A204.1 (cell line): Measurements from ENCODE around the gene HYOU1.
"Not testable (repeated sequence)": the region's sequence is repeated elsewhere in the genome, so short reads cannot be mapped to it uniquely, and the experiment has no call there.

Experiments used
- FAIRE-seq: peaks from 2 replicates; lab custom pipeline; 2012; peaks lifted over from hg19 to GRCh38; lab: Jason Lieb, UNC

HYOU1 gene

DNA sequence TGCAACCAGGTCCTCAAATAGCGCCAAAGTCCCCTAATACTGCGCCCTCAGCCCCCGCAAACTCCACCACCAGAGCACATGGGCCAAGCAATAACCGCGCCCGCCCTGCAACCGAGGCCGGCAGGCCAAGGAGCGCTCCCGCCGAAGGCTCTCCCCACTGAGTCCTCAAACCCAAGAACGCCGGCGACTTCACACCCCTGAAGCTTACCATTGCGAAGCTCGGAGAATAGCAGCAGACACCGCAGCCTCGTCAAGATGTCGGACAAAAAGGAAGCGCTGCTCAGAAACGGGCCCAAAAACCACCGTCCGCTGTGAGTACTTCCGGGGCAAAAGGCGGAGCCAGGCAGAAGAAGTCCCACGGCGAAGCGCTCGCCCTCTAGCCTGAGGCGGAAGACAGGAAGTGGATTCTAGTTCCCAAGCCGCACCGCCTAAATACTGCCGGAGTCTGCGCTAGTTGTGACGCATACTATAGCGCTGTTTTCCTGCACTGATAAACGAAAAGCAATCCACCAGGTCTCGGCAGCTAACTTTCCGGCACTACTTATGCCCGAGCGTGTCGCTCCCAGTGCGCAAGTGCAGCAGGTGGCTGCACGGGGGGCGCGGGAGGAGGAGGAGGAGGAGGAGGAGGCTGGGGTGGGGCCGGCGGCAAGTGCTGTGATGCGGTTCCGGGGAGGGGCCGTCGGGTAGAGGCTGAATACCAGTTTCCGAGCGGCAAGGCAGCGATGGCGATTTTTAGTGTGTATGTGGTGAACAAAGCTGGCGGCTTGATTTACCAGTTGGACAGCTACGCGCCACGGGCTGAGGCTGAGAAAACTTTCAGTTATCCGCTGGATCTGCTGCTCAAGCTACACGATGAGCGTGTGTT, 38.7 kb downstream of the HYOU1 start, which contains the start of the genes RPS25 and TRAPPC4:
TSS of gene RPS25 (minus strand) at position 270 of the 865 bp plus-strand sequence. CDS start at position 211, 59 bp downstream.
TSS of gene TRAPPC4 (plus strand) at position 693 of the 865 bp plus-strand sequence. CDS start at position 723, 30 bp downstream.
- peak; percentile 34 for FAIRE-seq

DNA sequence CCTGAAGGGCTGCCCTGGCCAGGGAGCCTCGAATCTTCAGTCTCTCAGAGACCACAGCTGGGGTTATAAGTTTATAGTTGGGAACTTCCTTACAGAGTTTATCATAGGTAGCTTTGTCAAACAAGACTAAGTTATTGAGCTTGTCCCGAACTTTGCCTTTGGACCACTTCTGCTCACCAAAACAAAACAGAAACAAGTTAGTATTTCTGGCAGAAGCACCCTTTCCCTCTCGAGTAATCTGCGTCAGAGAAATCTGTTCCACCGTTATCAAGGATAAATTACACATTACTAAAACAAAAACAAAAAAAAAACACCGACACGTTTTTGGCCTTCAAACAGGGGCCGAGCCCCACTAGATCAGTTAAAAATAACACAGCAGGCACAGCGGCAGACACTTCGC, 39.6 kb downstream of the HYOU1 start:
- not testable (repeated sequence) for FAIRE-seq

DNA sequence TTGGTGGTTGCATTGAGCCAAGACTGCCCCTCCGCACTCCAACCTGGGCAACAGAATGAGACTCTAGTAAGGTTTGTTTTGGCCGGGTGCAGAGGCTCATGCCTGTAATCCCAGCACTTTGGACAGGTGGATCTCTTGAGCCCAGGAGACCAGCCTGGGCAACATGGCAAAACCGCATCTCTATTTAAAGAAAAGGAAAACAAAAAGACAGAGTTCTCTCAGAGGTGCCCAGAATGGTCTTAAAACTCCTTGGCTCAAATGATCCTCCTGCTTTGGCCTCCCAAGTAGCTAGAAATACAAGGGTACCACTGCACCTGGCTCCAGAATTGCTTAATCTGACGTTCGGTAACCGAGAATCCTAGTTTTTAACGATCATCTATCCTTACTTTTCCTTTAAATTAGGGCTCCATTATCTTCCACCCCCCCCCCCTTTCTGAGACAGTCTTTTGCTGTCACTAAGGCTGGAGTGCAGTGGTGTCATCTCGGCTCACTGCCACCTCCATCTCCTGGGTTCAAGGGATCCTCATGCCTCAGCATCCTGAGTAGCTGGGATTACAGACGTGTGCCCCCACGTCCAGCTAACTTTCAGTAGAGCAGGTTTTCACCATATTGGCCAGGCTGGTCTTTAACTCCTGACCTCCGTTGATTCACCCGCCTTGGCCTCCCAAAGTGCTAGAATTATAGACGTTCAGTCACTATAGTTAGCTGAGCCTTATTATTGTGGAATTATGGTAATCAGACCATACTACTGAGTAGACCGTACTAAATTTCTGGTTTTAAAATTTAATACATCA, 40.6 kb downstream of the HYOU1 start:
- no peak for FAIRE-seq

DNA sequence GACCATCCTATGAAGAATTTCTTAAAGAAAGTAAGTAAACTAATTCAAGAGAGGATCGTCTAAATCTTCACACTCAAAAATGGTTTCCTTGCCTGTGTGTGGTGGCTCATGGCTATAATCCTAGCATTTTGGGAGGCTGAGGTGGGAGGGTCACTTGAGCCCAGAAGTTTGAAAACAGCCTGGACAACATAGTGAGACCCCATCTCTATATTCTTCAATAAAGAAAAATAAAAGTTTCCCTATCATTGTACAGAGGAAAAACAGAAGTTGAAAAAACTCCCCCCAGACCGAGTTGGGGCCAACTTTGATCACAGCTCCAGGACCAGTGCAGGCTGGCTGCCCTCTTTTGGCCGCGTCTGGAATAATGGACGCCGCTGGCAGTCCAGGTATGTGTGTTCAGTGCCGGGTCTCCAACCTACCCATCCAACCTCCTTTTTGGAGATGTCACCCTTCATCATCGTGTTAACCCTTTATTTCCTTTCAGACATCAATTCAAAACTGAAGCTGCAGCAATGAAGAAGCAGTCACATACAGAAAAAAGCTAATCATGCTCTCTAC, 41.9 kb downstream of the HYOU1 start:
- no peak for FAIRE-seq

DNA sequence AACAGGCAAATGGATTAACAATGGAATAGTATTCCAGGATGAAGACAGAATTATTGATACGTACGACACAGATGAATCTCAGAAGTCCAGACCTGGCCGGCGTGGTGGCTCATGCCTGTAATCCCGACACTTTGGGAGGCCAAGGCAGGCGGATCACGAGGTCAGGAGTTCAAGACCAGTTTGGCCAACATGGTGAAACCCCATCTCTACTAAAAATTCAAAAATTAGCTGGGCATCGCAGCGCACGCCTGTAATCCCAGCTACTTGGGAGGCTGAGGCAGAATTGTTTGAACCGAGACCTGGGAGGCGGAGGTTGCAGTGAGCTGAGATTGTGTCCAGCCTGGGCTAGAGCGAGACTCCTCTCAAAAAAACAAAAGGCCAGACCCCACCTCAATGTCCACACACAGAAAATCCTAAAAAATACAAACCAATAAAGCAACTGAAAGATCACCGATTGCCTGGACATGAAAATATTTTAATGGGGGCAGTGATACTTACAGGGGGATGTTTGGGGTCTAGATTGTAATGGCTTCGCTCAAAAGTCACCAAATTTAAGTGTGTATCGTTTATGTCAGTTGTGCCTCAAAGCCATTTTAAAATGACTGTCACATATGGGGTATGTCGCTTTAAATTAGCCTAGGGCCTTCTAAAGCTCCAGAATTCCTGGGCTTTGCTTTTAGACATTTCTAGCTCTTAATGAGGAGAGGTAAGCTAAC, 42.6 kb downstream of the HYOU1 start:
- FAIRE-seq = no peak

DNA sequence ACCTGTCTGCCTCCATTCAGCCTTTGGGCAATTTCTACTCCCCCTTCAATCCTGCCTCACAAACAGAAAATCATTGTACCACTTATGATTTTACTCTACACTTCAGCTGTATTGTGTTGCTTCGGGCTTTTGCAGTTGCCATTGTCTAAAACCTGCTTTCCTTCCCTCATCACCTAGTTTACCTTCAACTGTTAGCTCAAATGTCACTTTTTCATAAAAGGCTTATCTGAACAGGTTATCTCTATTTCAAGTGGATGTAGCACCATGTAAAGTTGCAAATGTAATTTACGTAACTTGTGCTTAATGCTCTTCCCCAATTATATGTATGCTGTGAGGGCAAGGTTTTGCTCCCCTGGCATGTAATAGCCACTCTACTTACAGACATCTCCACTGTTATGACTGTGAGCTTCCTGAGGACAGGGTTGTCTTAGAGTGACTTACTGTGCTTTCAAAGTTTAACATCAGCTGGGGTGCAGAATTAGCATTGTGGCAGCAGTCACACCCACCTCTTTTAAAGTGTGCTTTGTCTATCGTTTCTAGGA, 44.3 kb downstream of the HYOU1 start:
- no peak for FAIRE-seq

DNA sequence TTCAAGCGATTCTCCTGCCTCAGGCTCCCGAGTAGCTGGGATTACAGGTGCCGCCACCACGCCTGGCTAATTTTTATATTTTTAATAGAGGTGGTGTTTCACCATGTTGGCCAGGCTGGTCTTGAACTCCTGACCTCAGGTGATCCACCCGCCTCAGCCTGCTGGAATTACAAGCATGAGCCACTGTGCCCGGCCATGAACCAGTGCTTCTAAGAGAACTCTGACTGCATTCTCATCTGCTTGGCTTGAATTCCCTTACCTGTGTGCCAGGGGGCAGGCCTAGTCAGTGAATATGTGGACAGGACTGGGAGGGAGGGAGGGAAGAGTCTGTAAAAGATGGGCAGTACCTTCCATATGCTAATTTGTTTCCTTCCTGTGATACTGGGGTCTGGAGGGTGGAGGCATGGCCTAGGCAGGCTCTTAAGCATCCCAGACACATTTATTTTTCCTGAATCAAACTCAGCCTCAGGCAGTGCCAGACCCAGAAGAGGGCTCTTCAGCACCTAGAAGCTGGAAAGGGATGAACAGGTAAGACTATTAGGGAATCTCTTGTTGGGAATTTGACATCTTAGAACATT, 45.4 kb downstream of the HYOU1 start:
- FAIRE-seq = no peak

DNA sequence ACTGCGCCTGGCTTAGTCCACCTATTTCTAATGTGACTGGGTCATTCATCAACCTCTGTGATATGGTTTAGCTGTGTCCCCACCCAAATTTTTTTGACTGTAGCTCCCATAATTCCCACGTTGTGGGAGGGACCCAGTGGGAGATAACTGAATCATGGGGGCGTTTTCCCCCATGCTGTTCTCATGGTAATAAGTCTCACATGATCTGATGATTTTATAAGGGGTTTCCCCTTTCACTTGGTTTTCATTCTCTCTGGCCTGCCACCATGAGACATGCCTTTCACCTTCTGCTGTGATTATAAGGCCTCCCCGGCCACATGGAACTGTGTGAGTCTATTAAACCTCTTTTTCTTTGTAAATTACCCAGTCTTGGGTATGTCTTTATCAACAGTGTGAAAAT, 50.3 kb downstream of the HYOU1 start:
- no peak for FAIRE-seq

DNA sequence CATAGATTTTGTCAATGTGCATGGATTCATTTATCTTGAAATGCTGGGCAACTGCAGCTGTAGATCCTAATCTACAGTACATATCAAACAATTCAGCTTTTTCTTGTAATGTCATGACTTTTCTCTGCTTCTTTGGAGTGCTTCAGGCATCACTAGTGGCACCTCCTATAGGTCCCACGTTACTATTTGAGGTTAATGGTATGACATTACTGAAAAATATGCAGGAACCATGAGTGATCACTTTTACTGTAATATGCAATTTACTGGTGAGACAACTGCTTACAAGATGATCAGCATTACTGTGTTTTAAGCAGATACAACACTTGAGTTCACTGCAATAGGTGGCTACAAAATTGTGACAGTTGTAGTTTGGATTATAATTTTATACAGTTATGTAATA, 56.1 kb downstream of the HYOU1 start:
- FAIRE-seq = no peak

DNA sequence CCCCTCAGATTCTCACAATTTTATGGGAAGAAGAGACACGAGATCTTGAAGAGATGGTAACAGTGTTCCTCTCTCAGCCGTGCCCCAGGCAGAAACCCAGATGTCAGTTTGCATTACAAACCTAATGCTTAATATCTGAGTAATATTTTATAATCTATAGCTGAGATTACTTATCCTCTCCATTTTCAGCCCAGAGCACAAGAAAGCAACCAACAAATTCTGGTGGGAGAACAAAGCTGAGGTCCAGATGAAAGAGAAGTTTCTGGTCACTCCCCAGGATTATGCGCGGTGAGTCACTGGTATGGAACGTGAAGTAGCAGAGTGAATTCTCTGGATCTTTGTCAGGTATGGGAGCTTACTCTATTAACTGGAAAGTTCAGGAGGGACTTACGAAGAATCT, 58.2 kb downstream of the HYOU1 start:
- no peak for FAIRE-seq

DNA sequence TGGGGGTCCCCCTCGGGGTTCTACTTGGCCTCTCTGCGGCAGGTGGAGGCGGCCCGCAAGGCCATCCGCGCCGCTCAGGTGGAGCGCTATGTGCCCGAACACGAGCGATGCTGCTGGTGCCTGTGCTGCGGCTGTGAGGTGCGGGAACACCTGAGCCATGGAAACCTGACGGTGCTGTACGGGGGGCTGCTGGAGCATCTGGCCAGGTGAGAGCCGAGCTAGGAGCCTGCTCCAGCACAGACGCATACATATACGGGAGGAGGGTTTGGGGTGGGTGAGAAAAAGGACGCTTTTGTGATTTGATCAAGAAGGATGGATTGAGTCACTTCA, 58.7 kb downstream of the HYOU1 start:
- FAIRE-seq = no peak

DNA sequence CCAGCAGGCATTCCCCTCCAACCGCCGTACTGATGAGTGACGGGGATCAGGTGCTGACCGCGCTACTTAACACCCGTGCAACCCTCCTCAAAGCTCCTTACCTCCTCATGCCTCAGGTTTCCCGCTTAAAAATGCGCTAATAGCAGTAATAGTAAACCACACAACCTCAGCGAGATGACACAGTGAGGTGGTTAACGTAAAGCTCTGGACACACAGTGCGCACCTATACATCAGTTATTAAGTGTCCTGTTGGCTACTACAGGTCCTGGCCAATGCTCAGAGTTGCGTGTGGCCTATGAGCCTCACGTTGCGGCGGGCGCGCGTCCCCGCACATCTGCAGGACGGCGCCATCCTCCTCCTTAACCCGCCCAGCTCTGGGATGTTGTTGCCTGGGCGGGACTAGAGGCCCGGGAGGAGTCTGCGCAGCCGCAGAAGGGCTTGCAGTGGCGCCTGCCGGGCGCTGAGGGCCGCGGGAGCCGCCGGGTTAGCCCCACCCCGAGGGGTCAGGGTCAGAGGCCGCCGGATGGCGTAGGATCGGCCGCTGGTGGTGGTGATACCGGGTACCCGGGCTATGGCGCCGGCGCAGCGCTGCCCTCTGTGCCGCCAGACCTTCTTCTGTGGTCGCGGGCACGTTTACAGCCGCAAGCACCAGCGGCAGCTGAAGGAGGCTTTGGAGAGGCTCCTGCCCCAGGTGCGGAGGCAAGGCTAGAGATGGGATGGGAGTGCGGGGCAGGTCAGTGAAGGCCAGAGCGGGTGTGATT, 59.2 kb downstream of the HYOU1 start, which contains the start of gene CENATAC:
TSS of gene CENATAC (plus strand) at position 512 of the 761 bp plus-strand sequence. CDS start at position 572, 60 bp downstream.
- peak; percentile 88 for FAIRE-seq

DNA sequence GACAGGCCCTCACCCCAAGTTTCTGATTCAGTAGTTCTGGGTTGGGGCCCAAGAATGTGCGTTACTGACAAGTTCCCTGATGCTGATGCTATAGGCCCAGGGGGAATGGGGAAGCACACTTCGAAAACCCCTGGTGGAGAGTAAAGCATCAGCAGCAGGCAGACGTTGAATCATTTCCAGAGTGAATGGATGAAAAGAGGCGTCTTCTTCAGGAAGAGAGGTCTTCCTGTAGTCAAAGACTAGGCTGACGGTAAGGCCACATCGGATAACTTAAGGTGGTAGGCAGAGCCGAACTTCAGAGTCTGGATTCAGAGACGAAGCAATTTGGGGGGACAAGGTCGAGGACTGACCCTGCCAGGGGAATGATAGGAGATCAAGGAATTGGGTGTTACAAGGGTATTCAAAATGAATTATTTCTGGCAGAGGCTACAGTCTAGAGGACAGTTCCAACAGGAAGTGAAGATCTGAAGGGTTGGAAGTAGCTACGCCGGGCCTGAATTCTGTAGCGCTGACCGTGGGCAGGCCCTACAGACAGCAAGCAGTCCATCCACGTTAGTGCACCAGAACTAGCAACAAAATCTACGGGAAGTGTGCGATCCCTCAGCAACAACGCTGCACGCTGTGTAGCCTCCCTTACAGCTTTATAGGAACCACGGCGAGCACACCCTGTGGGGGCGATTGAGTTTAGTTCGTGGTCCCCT, 59.9 kb downstream of the HYOU1 start:
- no peak for FAIRE-seq
